HCT116 (cell line): Measurements from ENCODE around the gene CACNA1C. TPM values are rescaled to one million over a fixed set of nuclear protein-coding genes. Genes with fewer than 3 reads are reported as not detected.

Experiments used
- ATAC-seq: fragments of 200-7000 bp; cut with Tn5 transposase; 2 replicates; pipeline ENCODE4 v1.9.1; 2020; ENCODE audit warnings: mild to moderate bottlenecking, moderate library complexity
- BruUV-seq: library from RNA; stranded (reverse); fragments of 400-500 nt; replicated peaks from 2 replicates; lab custom pipeline; 2021; lab: Mats Ljungman, UMichigan
- CTCF ChIA-PET: fragments of 300-600 bp; sonication (Branson Sonifier 250); formaldehyde crosslinking; loops from one replicate; lab custom pipeline; 2021; ENCODE audit warnings: antibody characterized with exemption; lab: Charles Lee
- POLR2A ChIA-PET: fragments of 300-600, 350-600 bp; sonication (Branson Sonifier 250); formaldehyde crosslinking; loops from one replicate; lab custom pipeline; 2021; ENCODE audit warnings: antibody characterized with exemption; lab: Charles Lee
- RAD21 ChIA-PET, 2 experiments: fragments of 300-600 bp; sonication (Branson Sonifier 250); formaldehyde crosslinking; loops; one replicate each; lab custom pipeline; 2023; ENCODE audit warnings: low total read pairs in 2 of 2; ENCODE audit not compliant: uncharacterized antibody in 2 of 2, unreplicated experiment in 2 of 2, low non-redundant PET in 1 of 2; lab: Charles Lee
- DNase-seq: peaks from one replicate; pipeline ENCODE4 v3.0.0-alpha.2; 2010; ENCODE audit warnings: low read depth, low spot score
- H2AFZ ChIP-seq: fragments of 200-600 bp; shearing (Covaris generic), sonication (generic); 2 replicates; pipeline ENCODE4 v1.6.1; 2017; ENCODE audit warnings: low read depth, mixed run types, mixed read lengths, antibody characterized with exemption, low read length; ENCODE audit not compliant: poor library complexity, severe bottlenecking
- H3K27ac ChIP-seq: 2 replicates; pipeline ENCODE4 v1.5.1; 2012; ENCODE audit warnings: low read depth, low read length
- H3K27me3 ChIP-seq: fragments of 200-600 bp; sonication (generic); 2 replicates; pipeline ENCODE4 v1.6.1; 2016; ENCODE audit warnings: mixed run types, low read length, mixed read lengths; ENCODE audit not compliant: insufficient read depth
- H3K36me3 ChIP-seq, 2 experiments: fragments of 200-500 bp in 1 of 2; fragments of 200-600 bp in 1 of 2; sonication (Bioruptor generic) in 1 of 2; sonication (generic) in 1 of 2; 2 replicates each; pipeline versions ENCODE4 v1.5.1 to v1.6.1; 2014 to 2016; ENCODE audit warnings: low read length in 2 of 2, inconsistent platforms in 1 of 2, mixed read lengths in 1 of 2, mixed run types in 1 of 2; ENCODE audit not compliant: insufficient read depth in 2 of 2, control insufficient read depth in 1 of 2
- H3K4me1 ChIP-seq, 2 experiments: fragments of 200-600 bp in 1 of 2; sonication (generic) in 1 of 2; 2 replicates each; pipeline versions ENCODE4 v1.5.1 to v1.6.1; 2012 to 2017; ENCODE audit warnings: low read length in 2 of 2, inconsistent platforms in 1 of 2, mild to moderate bottlenecking in 1 of 2, mixed read lengths in 1 of 2, mixed run types in 1 of 2, moderate library complexity in 1 of 2; ENCODE audit not compliant: insufficient read depth in 2 of 2, control insufficient read depth in 1 of 2
- H3K4me2 ChIP-seq: fragments of 200-600 bp; sonication (generic); 2 replicates; pipeline ENCODE4 v1.6.1; 2017; ENCODE audit warnings: mixed run types, low read length, mixed read lengths
- H3K4me3 ChIP-seq, 2 experiments: fragments of 200-600 bp in 1 of 2; sonication (generic) in 1 of 2; replicated peaks in 1 of 2; 2 replicates each; pipeline ENCODE4 v1.5.1; 2011 to 2016; ENCODE audit warnings: low read length in 2 of 2, control low read depth in 1 of 2, low read depth in 1 of 2, mild to moderate bottlenecking in 1 of 2, mixed read lengths in 1 of 2, mixed run types in 1 of 2
- H3K79me2 ChIP-seq: fragments of 200-600 bp; sonication (generic); 2 replicates; pipeline ENCODE4 v1.6.1; 2017; ENCODE audit warnings: mild to moderate bottlenecking, mixed run types, low read length, moderate library complexity, mixed read lengths; ENCODE audit not compliant: insufficient read depth
- H3K9ac ChIP-seq: fragments of 200-600 bp; sonication (generic); 2 replicates; pipeline ENCODE4 v1.6.1; 2016; ENCODE audit warnings: low read length, mixed read lengths
- H3K9me2 ChIP-seq: fragments of 200-600 bp; sonication (generic), shearing (Covaris generic); 2 replicates; pipeline ENCODE4 v1.6.1; 2017; ENCODE audit warnings: mixed run types, mild to moderate bottlenecking, moderate library complexity; ENCODE audit not compliant: insufficient read depth
- H3K9me3 ChIP-seq, 2 experiments: fragments of 200-500 bp in 1 of 2; fragments of 200-600 bp in 1 of 2; sonication (Bioruptor generic) in 1 of 2; sonication (generic) in 1 of 2; 2 replicates each; pipeline ENCODE4 v1.6.1; 2014 to 2017; ENCODE audit warnings: low read length in 2 of 2, mixed read lengths in 2 of 2, inconsistent platforms in 1 of 2, low read depth in 1 of 2, mild to moderate bottlenecking in 1 of 2, mixed run types in 1 of 2, moderate library complexity in 1 of 2; ENCODE audit not compliant: control insufficient read depth in 1 of 2, insufficient read depth in 1 of 2
- H4K20me1 ChIP-seq: fragments of 200-600 bp; sonication (generic), shearing (Covaris generic); 2 replicates; pipeline ENCODE4 v1.6.1; 2017; ENCODE audit warnings: mixed run types, mild to moderate bottlenecking, moderate library complexity; ENCODE audit not compliant: insufficient read depth
- ATF3 ChIP-seq: IDR thresholded peaks from 2 replicates; pipeline ENCODE4 v1.6.1; 2012
- CEBPB ChIP-seq: IDR thresholded peaks from 2 replicates; pipeline ENCODE4 v1.6.1; 2012; ENCODE audit warnings: low read depth
- EGR1 ChIP-seq: IDR thresholded peaks from 2 replicates; pipeline ENCODE4 v1.6.1; 2012; ENCODE audit warnings: low read depth
- ELF1 ChIP-seq: IDR thresholded peaks from 2 replicates; pipeline ENCODE4 v1.6.1; 2012; ENCODE audit warnings: low read depth, borderline replicate concordance
- FOSL1 ChIP-seq: IDR thresholded peaks from 2 replicates; pipeline ENCODE4 v1.6.1; 2012; ENCODE audit warnings: low read depth
- MAX ChIP-seq: IDR thresholded peaks from 2 replicates; pipeline ENCODE4 v1.6.1; 2012
- RAD21 ChIP-seq: IDR thresholded peaks from 2 replicates; pipeline ENCODE4 v1.6.1; 2012; ENCODE audit warnings: low read depth, mild to moderate bottlenecking
- SP1 ChIP-seq: IDR thresholded peaks from 2 replicates; pipeline ENCODE4 v1.6.1; 2012; ENCODE audit warnings: low read depth
- SRF ChIP-seq: IDR thresholded peaks from 2 replicates; pipeline ENCODE4 v1.6.1; 2012; ENCODE audit warnings: low read depth
- TCF7L2 ChIP-seq: IDR thresholded peaks from 2 replicates; pipeline ENCODE4 v1.7.0; 2011; ENCODE audit warnings: borderline replicate concordance, inconsistent platforms; ENCODE audit not compliant: insufficient read depth, insufficient read length; ENCODE audit errors: extremely low read depth
- YY1 ChIP-seq: IDR thresholded peaks from 2 replicates; pipeline ENCODE4 v1.6.1; 2011; ENCODE audit warnings: low read length, low read depth, moderate library complexity, mild to moderate bottlenecking; ENCODE audit not compliant: insufficient replicate concordance; ENCODE audit errors: extremely low read depth
- intact Hi-C: fragments of 100-400 bp; cut with micrococcal nuclease; formaldehyde crosslinking; loops from 2 replicates; pipeline ENCODE4 v1.10.0; 2022
- total RNA-seq: library from RNA; stranded (reverse); gene quantifications from one replicate; pipeline ENCODE4 v1.2.1, GENCODE V29; 2021; ENCODE audit not compliant: unreplicated experiment

Gene CACNA1C
- total RNA-seq, 1 experiment from 2014 or later, result 0.05 TPM

- no peak for TF ChIP-seq MAX
Measured at GRCh38 chr12:2593045-2593444, 540.3 kb downstream of the CACNA1C start (continued).

- Histone ChIP-seq H2AFZ (no peak overlapping the region), H3K4me1 (no peaks in the 10 kb centered on the region), H3K9me2 (no peaks in the 10 kb centered on the region), H4K20me1 (no peaks in the 10 kb centered on the region), H3K9ac (no peak overlapping the region), H3K9me3 (0 out of 4 replicates have a peak, but pooled peaks cover 0 to 3% of the 10 kb centered on the region in 2 experiments), H3K27me3 (peaks cover 38% of the 10 kb centered on the region), H3K4me2 (no peak overlapping the region), H3K79me2 (no peaks in the 10 kb centered on the region), H3K4me3 (no peak overlapping the region), H3K27ac (no peak overlapping the region), H3K36me3 (no peaks in the 10 kb centered on the region)
- intact Hi-C loops, result no loop called here
- RAD21 ChIA-PET, result no interaction called here
- POLR2A ChIA-PET, result no interaction called here
- DNase-seq (no peak), ATAC-seq (no peak)
- CTCF ChIA-PET, result no interaction called here
- TF ChIP-seq ATF3, result no peak
- no peak for TF ChIP-seq EGR1
- no peak for TF ChIP-seq YY1
- no peak for TF ChIP-seq CEBPB
- no peak for TF ChIP-seq ELF1
- TF ChIP-seq SP1, result no peak
- no peak for TF ChIP-seq SRF
- TF ChIP-seq TCF7L2, result no peak
- no peak for TF ChIP-seq FOSL1
- TF ChIP-seq RAD21, result no peak
- BruUV-seq, result no TSS peak
Measured at GRCh38 chr12:2596441-2596840, 543.7 kb downstream of the CACNA1C start.
